ENCODE results near the gene GCA.

DNA sequence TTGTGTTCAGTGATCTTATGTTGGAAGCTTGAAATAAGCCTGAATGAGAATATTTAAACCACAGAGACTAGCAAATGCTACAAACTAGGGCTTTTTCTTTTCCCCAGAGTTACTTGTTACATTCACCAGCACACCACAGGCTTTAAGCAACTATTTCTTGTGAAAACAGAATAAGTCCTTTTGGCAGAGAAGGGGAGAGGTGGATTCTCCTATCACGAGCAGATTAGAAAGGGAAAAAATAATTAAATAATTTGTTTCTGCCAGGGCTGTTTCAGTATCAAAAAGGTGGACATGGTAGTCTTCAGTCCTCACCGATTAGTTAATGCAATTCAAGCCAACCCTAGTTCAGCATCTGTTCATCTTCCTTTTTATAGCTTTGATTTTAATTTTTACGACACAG lies 38.0 kb upstream of the GCA start:
- TF ChIP-seq, protein P1, sequence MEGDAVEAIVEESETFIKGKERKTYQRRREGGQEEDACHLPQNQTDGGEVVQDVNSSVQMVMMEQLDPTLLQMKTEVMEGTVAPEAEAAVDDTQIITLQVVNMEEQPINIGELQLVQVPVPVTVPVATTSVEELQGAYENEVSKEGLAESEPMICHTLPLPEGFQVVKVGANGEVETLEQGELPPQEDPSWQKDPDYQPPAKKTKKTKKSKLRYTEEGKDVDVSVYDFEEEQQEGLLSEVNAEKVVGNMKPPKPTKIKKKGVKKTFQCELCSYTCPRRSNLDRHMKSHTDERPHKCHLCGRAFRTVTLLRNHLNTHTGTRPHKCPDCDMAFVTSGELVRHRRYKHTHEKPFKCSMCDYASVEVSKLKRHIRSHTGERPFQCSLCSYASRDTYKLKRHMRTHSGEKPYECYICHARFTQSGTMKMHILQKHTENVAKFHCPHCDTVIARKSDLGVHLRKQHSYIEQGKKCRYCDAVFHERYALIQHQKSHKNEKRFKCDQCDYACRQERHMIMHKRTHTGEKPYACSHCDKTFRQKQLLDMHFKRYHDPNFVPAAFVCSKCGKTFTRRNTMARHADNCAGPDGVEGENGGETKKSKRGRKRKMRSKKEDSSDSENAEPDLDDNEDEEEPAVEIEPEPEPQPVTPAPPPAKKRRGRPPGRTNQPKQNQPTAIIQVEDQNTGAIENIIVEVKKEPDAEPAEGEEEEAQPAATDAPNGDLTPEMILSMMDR (conservative IDR thresholded peaks at IDR 0.05; ENCODE audit: low read depth, low read length), result no peak
- TF ChIP-seq MAZ (IDR thresholded peaks at IDR 0.05; ENCODE audit: borderline replicate concordance, low read depth, low read length), result no peak
- TF ChIP-seq MAFK (IDR thresholded peaks at IDR 0.05; ENCODE audit: low read depth, low read length), result no peak

Data from IMR-90 (cell line).